GM18873 (cell line): Measurements from ENCODE around the gene CDH4.

Source experiments
- ATAC-seq: cut with Tn5 transposase; IDR thresholded peaks from one replicate; pipeline ENCODE4 v1.9.1; 2021; ENCODE audit warnings: mild to moderate bottlenecking, moderate library complexity, moderate number of reproducible peaks; ENCODE audit not compliant: unreplicated experiment, low FRiP score

CDH4 gene

GRCh38 chr20:61251529-61252393 lies at the start of gene CDH4:
Gene CDH4, plus strand, starts transcription at chr20:61252261.
- ATAC-seq = no peak

- no peak for ATAC-seq
Measured at GRCh38 chr20:61203320-61203719, 48.7 kb upstream of the CDH4 start.

GRCh38 chr20:61204206-61204605 lies 47.9 kb upstream of the CDH4 start:
- ATAC-seq = no peak

GRCh38 chr20:61205769-61206168 lies 46.3 kb upstream of the CDH4 start:
- no peak for ATAC-seq

GRCh38 chr20:61210862-61211261 lies 41.2 kb upstream of the CDH4 start:
- ATAC-seq = no peak

GRCh38 chr20:61217848-61218247 lies 34.2 kb upstream of the CDH4 start:
- ATAC-seq = no peak

GRCh38 chr20:61219021-61219431 lies 33.0 kb upstream of the CDH4 start:
- no peak for ATAC-seq

- no peak for ATAC-seq
Measured at GRCh38 chr20:61220131-61220530, 31.9 kb upstream of the CDH4 start.

GRCh38 chr20:61220626-61221325 lies 31.3 kb upstream of the CDH4 start:
- ATAC-seq = no peak

- no peak for ATAC-seq
Measured at GRCh38 chr20:61222699-61223098, 29.4 kb upstream of the CDH4 start.

GRCh38 chr20:61223121-61223520 lies 28.9 kb upstream of the CDH4 start:
- no peak for ATAC-seq

GRCh38 chr20:61230166-61230565 lies 21.9 kb upstream of the CDH4 start:
- no peak for ATAC-seq

- no peak for ATAC-seq
Measured at GRCh38 chr20:61233590-61233989, 18.5 kb upstream of the CDH4 start.

GRCh38 chr20:61234224-61234890 lies 17.7 kb upstream of the CDH4 start:
- no peak for ATAC-seq

GRCh38 chr20:61236713-61237112 lies 15.3 kb upstream of the CDH4 start:
- ATAC-seq = no peak

- no peak for ATAC-seq
Measured at GRCh38 chr20:61238813-61239212, 13.2 kb upstream of the CDH4 start.

- no peak for ATAC-seq
Measured at GRCh38 chr20:61240814-61241213, 11.2 kb upstream of the CDH4 start.

GRCh38 chr20:61244213-61244612 lies 7.8 kb upstream of the CDH4 start:
- no peak for ATAC-seq

GRCh38 chr20:61246269-61246668 lies 5.8 kb upstream of the CDH4 start:
- no peak for ATAC-seq

GRCh38 chr20:61249626-61250025 lies 2.4 kb upstream of the CDH4 start:
- no peak for ATAC-seq

GRCh38 chr20:61252601-61253263 lies 671 bp downstream of the CDH4 start:
- no peak for ATAC-seq
